Colon (tissue), 2 donors: Measurements from ENCODE around the gene SWT1.
"Not testable (repeated sequence)": the region's sequence is repeated elsewhere in the genome, so short reads cannot be mapped to it uniquely, and the experiment has no call there.

ENCODE experiments used
- FAIRE-seq: peaks from 2 replicates; lab custom pipeline; 2012; peaks lifted over from hg19 to GRCh38; lab: Jason Lieb, UNC
- donor health status: control.
- donor health status: control.

Gene SWT1

DNA sequence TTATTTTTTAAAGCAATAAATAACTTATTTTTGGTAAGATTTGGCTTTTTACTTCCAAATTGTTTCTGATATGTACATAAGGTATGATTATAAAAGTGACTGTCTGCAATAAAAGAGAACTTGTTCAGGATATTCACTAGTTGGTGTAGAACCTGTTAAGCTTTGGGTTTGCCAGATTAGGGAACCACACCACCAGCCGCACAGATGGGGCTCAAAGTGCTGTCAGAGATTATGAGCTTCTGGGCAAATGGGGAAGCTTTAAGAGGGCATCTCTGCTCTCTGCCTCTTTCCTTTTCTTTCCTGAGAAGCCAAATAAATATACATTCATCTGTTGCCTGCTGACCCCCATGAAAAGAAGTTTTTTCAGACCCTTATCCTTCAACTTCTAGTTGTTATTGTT, 134.7 kb downstream of the SWT1 start:
- FAIRE-seq = no peak

DNA sequence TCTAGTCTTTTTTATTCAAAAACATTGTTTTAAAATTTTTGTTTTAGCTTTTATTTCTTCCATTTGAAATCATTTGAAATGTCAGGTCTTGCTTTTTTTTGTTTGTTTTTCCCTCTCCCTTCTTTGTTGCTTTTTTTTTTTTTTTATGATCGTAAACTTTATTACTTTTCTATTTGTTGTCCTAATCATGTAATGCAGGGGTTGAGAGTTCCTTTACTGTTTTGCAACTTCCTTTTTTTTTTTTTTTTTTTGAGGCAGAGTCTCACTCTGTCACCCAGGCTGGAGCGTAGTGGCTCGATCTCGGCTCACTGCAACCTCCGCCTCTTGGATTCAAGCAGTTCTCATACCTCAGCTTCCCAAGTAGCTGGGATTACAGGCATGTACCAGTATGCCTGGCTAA, 135.3 kb downstream of the SWT1 start:
- FAIRE-seq = peak; percentile 69

DNA sequence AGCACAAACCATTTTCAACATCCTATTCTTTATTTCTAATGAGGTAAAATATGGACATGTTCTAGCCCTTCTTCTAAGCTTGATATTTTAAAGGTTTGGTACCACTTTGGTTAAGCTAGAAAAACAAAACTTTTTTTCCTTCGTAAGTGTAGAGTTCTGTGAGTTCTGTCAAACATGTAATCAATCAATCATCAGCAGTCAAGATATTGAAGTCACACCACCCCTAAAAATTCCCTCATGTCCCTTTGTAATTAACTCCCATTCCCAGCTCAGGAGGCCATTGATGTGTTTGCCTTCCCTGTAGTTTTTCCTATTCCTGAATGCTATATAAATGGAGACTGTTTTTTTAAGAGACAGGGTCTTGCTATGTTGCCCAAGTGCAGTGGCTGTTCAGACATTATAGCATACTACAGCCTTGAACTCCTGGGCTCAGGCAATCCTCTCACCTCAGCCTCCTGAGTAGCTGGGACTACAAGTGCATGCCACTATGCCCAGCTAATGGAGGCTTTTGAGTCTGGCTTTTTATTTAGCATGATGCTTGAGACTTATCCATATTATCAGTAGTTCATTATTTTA, 137.1 kb downstream of the SWT1 start:
- no peak for FAIRE-seq

DNA sequence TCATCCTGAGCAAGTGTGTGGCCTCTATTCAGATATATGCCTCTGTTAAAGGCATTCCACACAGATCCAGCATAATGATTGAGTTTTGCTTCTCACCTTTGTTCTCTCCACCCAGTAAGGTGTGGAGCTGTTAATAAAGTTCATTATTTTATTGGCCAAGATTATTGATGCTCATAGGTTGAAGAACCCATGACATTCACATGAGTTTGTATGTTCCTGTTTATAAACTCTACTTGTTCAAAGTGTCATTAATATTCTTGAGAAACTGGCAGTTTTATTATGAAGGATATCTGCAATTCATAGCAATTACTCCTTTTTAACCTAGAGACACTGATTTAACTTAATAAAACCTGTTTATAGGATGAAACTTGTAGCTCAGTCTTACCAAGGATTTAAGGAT, 138.1 kb downstream of the SWT1 start:
- FAIRE-seq = no peak

DNA sequence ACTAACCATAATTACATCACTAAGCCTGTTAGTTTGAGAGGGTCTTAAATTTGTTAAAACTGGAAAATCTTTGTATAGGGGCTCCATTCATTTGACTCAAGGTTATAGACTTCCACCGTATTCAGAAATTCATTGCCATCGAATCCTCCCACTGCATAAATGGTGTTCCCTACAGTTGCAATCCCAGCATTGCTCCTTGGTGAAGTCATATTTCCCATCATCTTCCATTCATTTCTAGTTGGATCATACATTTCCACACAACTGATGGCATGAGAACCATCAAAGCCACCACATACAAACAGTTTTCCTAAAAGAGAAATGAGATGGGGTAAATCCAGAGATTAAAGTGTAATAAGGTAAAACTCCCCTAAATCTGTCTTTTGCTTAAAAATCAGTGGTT, 141.0 kb downstream of the SWT1 start:
- no peak for FAIRE-seq

DNA sequence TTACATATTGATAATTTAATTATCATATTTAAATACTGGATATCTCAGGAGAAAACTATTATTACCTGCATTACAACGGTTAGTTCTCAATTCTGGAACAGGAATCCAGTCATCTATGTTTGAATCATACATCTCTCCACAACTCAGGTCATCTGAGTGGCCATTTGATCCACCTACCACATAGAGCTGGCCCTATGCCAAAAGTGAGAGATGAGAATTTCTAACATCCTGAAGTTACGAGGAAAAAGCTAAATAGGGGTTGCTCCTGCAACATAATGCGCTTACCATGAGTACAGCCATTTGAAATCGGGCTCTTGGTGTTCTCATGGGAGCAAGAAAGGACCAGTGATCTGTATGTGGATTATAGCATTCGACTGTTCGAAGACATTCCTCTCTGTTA, 143.2 kb downstream of the SWT1 start:
- no peak for FAIRE-seq

DNA sequence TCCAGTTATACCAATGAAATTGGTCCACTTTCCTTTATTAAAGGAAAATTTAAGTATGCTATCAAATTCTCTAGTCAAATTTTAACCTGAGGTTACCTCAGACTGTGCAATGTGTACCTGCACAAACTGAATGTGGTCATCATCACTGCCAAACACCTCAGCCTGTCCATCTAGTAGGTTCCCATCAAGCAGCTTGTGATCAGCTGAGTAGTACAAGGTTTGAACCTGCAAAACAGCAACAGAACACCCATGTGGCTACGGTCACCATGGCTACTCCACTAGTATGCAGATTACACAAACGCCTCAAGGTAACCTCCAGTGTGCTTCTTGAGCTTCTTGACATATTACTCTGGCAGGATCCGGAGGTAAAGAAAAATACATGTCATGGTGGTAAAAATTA, 148.5 kb downstream of the SWT1 start:
- no peak for FAIRE-seq

DNA sequence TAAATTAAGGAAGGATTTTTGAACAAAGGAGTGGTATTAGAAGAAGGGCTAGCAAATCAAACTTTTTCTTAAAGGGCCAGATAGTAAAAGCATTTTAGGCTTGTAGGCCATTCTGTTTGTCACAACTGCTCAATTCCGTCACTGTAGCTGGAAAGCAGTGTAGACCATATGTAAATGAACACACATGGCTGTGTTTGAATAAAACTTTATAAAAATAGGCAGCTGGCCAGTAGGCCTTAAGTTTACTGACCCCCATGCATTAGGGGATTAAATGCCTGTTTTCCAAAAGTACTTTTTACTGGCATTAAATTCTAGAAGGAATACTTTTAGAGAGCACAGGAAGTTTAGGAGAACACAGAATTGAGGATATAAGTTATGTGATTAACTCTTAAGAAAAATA, 151.2 kb downstream of the SWT1 start:
- no peak for FAIRE-seq

DNA sequence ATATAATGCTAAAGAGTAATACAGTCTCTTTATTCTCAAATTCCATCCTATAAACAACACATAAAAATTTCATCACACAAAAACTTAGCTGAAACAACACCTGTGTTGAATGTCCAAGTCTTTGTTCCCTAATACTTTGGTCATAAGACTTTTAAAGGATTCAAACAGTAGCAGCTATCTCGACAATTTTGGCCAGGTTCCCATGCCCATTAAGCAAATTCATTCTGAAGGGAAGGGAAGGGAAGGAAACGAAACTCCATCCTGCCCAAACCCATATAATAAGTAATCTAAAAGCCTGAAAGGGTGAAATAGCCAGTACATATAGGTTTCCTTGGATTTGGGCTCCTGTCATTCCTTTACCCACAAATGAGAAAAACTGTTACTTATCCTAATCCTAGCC, 152.6 kb downstream of the SWT1 start:
- FAIRE-seq = no peak

DNA sequence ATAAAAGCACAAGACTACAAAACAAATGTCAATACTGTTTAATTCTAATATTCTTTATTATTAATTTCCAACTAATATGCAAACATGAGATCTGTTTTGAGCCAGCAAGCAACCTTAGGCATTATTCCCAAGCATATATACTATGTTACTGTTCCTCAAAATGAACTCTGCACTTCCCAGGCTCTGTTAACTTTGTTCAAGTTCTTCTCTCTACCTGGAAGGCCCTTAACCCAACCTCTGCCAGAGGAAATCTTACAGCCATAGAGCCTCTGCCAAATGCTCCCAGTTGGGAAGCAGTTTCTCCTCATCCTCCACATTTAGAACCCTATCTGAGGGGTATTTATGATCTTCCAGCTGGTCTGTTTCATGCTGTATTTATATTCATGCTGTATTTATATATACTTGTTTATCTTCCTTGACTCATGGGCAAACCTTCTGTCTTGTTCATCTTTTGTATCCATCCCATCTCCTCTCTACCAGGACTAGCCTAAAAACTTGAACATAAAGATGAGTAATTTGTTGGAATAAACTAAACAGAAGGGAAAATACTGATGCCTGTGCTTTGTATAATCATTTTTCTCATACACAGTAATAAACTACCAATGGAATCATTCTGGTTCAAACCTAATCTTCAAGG, 154.7 kb downstream of the SWT1 start:
- FAIRE-seq = no peak

DNA sequence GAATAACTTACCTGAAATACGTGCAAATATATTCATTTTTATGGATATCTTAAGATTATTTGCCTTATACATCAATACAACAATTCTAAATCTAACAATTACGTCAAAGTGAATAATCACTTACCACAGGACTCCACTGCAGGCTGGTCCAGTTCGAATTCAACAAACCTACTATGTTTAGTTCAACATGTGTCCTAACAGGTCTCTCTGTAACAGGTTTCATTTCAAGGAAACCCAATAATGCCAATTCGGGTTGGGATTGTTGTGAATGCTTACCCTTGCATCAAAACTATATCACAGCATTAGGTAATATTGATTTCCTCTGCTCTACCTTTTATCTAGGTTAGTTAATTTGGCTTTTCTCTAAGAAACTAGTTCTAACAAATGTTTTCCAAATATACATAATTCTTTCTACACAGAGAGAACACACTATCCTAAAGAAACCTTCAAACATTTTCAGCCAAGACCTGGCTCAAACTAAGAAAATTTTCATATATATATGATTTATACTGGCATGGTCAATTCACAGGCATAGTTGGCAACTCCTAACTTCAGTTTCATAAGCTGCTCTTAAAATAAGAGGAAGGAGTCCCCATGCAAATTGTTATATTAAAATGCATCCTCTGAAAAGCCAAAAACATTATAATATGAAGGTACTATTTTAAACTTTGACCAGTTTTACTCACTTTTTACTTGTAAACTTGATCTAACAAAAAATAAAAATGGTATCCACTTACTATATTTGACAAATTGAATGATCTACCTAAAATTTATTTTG, 155.6 kb downstream of the SWT1 start:
- no peak for FAIRE-seq

DNA sequence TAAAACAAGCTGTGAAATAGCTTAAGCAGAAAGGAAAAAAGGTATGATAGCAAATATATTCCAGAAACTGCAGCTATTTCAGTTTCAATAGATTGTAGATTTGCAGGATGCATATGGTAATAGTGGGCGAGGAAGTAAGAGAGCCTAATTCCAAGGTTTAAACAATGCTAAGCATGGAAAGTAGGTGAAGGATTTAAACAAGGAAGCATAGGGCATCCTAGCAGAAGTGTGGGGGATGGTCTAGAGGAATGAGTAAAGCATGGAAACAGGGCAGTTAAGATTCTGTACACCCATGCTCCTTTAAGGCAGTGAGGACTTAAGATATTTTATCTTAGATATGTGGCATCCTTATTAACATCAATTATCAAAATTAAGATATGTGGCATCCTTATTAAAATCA, 157.4 kb downstream of the SWT1 start:
- no peak for FAIRE-seq

DNA sequence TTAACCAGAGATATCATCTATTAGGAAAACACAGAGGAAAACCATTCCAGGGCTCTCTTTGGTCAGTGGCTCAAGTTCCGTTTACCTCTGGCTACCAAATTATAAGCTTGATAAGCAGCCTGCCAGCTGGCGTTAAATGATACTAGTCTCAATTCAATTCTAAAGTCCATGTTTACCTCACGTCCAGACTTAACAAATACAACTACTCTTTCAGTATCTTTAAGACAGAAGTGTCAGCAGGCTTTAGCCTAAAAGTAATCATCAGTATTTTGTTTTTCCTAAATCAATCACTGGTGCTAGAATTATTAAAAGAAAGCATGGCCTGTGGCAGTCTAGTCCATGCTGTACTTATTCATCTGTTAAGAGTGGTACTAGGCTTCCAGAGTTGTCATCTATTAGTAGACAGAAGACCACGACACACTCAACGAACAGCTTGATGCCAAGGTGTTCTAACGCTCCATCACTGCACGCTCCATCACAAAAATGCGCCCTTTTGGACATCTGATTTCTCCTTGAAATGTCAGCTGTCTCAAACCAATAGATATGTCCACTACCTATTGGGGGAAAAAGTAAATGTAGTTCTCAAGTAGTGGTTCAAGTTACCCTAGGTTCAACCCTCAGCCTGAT, 158.6 kb downstream of the SWT1 start:
- FAIRE-seq = no peak

DNA sequence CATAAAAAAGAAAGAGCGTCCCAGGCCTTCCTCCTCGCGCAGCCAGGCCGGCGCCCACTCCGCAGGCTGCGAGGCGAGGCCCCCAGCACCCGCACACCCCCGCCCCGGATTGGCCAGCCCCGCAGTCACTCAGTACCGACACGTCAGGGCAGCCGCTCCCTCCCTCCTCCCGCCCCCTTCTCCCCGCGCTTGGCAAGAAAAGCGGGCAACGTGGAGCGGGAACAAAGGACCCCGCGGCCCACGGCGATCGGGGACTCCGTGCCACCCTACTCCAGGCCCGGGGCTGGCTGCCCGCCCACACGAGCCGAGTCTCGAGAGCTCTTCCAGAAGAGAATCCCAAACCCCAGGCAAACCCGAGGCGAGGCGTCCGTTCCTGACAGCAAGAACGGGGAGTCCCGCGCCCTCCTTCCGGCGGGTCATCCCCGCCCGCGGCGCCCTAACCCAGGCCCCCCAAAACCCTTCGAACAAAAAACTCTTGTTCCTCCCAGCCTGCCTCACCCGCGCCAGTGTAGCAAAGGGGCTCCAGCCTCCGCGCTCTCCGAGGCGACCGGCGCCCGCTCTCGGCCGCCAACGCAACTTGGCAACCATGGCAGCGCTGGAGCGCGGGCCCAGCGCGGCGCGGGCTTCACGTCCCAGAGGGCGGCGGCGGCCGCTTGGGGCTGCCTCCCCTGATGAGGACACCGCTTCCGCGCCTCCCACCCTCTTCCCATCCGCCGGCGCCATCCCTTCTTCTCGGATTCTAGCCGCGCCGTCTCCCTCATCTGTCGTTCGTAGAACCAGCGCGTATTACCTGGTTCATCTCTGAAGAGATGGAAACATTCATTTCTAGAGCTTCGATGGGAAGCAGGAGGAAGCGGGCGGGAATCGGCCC, 159.4 kb downstream of the SWT1 start:
- no peak for FAIRE-seq

DNA sequence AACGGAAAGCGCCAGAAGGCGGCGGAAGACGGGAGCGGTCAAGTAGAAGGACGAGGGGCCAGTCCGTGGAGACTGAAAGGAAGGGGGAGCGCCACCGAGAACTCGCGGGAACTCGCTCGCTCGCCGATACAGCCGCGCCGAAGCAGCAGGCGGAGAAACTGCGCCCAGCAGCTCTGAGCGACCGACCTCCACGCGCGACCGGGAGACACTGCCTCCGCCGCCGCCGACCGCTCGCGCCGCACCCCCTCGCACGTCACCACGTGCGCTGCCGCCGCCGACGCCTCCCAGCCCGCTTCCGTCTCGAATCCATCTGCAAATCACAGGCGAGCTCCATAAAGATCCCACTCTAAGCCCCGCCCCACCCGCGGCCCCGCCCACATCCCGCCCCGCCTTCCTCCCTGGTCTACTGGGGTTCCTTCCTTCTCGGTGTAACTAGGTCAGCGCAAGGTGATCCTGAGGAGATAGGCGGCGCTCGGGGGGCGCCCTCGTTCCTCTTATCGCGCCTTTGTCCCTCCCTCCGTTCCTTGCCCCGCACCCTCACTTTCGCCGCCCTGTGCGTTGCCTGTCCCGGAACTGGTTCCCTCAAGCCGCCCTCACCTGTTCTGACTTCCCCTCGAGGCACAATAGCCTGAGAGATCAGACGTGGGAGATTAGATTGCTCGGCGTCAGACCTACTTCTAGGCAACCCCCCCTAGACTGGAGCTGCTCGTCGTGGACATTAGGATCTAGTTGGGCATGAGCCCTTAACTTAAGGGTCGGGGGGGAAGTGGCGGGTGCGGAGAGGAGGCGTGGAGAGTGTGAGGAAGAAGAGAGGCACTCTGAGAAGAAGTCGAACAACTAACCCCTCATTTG, 160.3 kb downstream of the SWT1 start, which contains the start of gene IVNS1ABP:
TSS of gene IVNS1ABP (minus strand) at position 210 of the 852 bp plus-strand sequence. CDS start 7,750 bp downstream, outside the sequence.
- FAIRE-seq = no peak

DNA sequence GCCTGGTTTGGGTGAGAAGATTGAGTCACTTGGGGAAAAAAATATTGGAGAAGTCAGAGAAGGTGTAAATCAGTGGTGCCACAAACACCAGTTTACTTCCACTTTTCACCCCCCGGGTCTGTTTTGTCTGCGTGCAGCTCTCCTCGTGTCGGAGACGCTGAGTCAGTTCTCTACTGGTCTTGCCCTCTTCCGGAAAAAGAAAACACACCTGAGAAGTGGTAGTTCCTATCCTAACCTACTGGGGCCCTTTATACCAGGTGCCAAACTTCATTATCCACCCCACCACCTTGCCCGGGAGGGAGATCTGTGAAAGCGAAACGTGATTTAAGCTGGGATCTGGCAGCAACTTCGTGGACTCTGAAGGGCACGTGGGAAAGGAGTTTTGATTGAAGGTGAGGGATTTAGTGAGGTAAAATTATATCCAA, 160.9 kb downstream of the SWT1 start:
- no peak for FAIRE-seq

DNA sequence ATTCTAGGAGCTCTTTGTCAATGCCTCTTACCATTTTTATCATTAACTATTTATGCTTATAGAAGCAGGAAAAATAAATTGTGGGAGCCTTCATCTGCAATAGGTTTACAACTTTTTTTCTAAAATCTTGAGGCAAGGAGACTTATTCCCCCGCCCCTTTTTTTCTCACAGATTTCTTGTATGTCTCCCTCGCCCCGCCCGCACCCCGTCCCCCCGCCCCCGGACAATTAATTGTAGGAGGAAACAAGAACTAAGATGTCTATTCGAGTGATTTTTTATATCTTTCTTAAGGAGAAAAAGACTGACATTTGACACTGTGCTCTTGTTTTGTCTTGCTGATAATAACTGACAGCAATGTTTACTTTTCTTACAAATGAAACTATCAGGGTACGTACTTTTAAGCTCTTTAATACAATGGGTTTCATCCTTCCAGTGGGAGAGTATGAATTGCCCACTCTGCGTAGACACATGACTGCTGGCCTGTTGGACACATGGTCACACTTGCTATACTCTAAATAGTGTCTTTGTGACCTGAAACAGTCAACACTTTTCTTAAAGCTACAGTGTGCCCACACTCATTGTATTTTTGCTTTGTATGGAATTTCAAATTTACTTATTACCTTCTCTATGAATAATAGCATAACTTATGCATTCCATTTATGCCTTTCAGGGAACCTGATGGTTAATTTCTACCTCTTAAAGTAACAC, 161.6 kb downstream of the SWT1 start:
- FAIRE-seq = no peak

DNA sequence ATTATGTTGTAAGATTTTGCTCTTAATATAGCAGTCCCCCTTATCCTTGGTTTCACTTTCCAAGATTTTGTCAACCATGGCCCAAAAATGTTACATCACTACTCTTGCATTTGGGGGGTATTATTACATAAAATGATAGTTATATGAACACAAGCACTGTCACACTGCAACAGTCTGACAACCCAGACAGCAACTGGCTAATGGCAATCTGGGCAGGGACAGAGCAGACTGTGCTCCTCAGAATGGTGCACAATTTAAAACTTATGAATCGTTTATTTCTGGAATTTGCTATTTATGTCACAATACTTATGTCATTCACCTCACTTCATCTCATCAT, 162.1 kb downstream of the SWT1 start:
- no peak for FAIRE-seq

DNA sequence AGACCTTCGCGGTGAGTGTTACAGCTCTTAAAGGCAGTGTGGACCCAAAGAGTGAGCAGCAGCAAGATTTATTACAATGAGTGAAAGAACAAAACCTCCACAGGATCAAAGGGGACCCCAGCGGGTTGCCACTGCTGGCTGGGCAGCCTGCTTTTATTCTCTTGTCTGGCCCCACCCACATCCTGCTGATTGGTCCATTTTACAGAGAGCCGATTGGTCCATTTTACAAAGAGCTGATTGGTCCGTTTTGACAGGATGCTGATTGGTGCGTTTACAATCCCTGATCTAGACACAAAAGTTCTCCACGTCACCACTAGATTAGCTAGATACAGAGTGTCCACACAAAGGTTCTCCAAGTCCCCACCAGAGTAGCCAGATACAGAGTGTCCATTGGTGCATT, 164.1 kb downstream of the SWT1 start:
- not testable (repeated sequence) for FAIRE-seq

DNA sequence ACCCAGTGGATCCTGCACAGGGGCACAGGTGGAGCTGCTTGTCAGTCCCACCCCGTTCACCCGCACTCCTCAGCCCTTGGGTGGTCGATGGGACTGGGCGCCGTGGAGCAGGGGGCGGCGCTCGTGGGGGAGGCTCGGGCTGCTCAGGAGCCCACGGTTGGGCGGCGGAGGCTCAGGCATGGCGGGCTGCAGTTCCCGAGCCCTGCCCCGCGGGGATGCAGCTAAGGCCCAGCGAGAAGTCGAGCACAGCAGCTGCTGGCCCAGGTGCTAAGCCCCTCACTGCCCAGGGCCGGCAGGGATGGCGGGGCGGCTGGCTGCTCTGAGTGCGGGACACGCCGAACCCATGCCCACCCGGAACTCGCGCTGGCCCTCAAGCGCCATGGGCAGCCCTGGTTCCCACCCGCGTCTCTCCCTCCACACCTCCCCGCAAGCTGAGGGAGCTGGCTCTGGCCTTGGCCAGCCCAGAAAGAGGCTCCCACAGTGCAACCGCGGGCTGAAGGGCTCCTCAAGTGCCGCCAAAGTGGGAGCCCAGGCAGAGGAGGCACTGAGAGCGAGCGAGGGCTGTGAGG, 164.8 kb downstream of the SWT1 start:
- not testable (repeated sequence) for FAIRE-seq
